Measurements from ENCODE around the gene MCU. TPM values are rescaled to one million over a fixed set of nuclear protein-coding genes. Genes with fewer than 3 reads are reported as not detected.

MCU gene
- total RNA-seq, 1 donor from 2014 or later, result 15.5 TPM

GRCh38 chr10:72785409-72785808, 93.5 kb downstream of the MCU start:
- no peaks in the 10 kb centered on the region for H3K36me3 Mint-ChIP-seq (ENCODE audit: low read depth)
- no peak for TF ChIP-seq CTCF (IDR thresholded peaks at IDR 0.05)

GRCh38 chr10:72790216-72790990, 98.5 kb downstream of the MCU start:
- Mint-ChIP-seq H3K36me3 (ENCODE audit: low read depth) (peaks cover 6% of the 10 kb centered on the region), H3K4me3 (no peak overlapping the region), H3K27ac (no peak overlapping the region), H3K4me1 (peaks cover 7% of the 10 kb centered on the region), H3K27me3 (no peaks in the 10 kb centered on the region), H3K9me3 (no peaks in the 10 kb centered on the region)
- no peak for ATAC-seq (ENCODE audit: low read depth)
- POLR2A ChIA-PET, result no interaction called here
- CTCF ChIA-PET, result no interaction called here
- intact Hi-C loops (cut with micrococcal nuclease), result no loop called here
- no peak for DNase-seq
- TF ChIP-seq CTCF (IDR thresholded peaks at IDR 0.05), result no peak

More at GRCh38 chr10:72785409-72785808, 93.5 kb downstream of the MCU start:
- Mint-ChIP-seq H3K27me3 (no peaks in the 10 kb centered on the region), H3K4me3 (no peak overlapping the region), H3K27ac (no peak overlapping the region), H3K9me3 (no peaks in the 10 kb centered on the region), H3K4me1 (peaks cover 10% of the 10 kb centered on the region)
- CTCF ChIA-PET, result no interaction called here
- POLR2A ChIA-PET, result no interaction called here
- intact Hi-C loops (cut with micrococcal nuclease), result no loop called here
- DNase-seq (no peak), ATAC-seq (ENCODE audit: low read depth) (no peak)

- CTCF ChIA-PET, result no interaction called here
- H3K4me1 Mint-ChIP-seq, result peaks cover 7% of the 10 kb centered on the region
Measured at GRCh38 chr10:72792288-72792687, 100.3 kb downstream of the MCU start.

GRCh38 chr10:72793752-72794151, 101.8 kb downstream of the MCU start:
- Mint-ChIP-seq H3K27ac (no peak overlapping the region), H3K4me3 (no peak overlapping the region), H3K36me3 (ENCODE audit: low read depth) (peaks cover 6% of the 10 kb centered on the region), H3K27me3 (no peaks in the 10 kb centered on the region), H3K4me1 (peaks cover 5% of the 10 kb centered on the region), H3K9me3 (no peaks in the 10 kb centered on the region)
- ChIA-PET CTCF (no interaction called here), POLR2A (no interaction called here)
- no peak for DNase-seq
- intact Hi-C loops (cut with micrococcal nuclease), result no loop called here
- no peak for TF ChIP-seq CTCF (IDR thresholded peaks at IDR 0.05)
- no peak for ATAC-seq (ENCODE audit: low read depth)

More at GRCh38 chr10:72792288-72792687, 100.3 kb downstream of the MCU start:
- intact Hi-C loops (cut with micrococcal nuclease), result no loop called here
- POLR2A ChIA-PET, result no interaction called here
- Mint-ChIP-seq H3K4me3 (no peak overlapping the region), H3K9me3 (no peaks in the 10 kb centered on the region), H3K36me3 (ENCODE audit: low read depth) (peaks cover 6% of the 10 kb centered on the region), H3K27me3 (no peaks in the 10 kb centered on the region), H3K27ac (no peak overlapping the region)
- no peak for DNase-seq
- no peak for TF ChIP-seq CTCF (IDR thresholded peaks at IDR 0.05)
- no peak for ATAC-seq (ENCODE audit: low read depth)

- Mint-ChIP-seq H3K27ac (no peak overlapping the region), H3K36me3 (ENCODE audit: low read depth) (peaks cover 6% of the 10 kb centered on the region), H3K9me3 (no peaks in the 10 kb centered on the region), H3K4me3 (no peak overlapping the region), H3K27me3 (no peaks in the 10 kb centered on the region), H3K4me1 (peaks cover 3% of the 10 kb centered on the region)
- intact Hi-C loops (cut with micrococcal nuclease), result no loop called here
- no peak for TF ChIP-seq CTCF (IDR thresholded peaks at IDR 0.05)
- DNase-seq, result no peak
- ChIA-PET CTCF (no interaction called here), POLR2A (no interaction called here)
- no peak for ATAC-seq (ENCODE audit: low read depth)
Measured at GRCh38 chr10:72794260-72794659, 102.3 kb downstream of the MCU start.
